Measurements from ENCODE around the gene ARGFX.
"Not testable (repeated sequence)": the region's sequence is repeated elsewhere in the genome, so short reads cannot be mapped to it uniquely, and the experiment has no call there.

The ARGFX gene

DNA sequence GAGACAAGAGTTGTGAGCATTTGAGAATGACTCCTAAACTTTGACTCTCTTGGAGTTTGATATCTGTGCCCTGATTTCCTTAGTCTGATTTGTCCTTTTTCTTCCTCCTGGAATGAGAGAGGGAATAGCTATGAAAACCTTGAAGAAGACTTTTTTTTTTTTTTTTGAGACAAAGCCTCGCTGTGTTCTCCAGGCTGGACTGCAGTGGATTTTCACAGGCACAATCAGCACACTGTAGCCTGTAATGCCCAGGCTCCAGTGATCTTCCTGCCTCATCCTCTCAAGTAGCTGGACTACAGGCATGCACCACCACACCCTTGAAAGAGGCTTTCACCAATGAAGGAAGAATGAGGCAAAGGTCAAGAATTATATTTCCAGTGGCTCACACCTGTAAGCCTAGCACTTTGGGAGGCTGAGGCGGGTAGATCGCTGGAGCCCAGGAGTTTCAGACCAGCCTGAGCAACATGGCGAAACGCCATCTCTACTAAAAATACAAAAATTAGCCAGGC is 10.3 kb upstream of the ARGFX start:
- H3K4me1 ChIP-seq (ENCODE audit: control insufficient read depth, insufficient read depth, low read length, unreplicated experiment): no peaks in the 10 kb centered on the region
- no peak overlapping the region for H3K4me3 ChIP-seq (ENCODE audit: low read depth, low read length)
- H3K79me2 ChIP-seq (ENCODE audit: control insufficient read depth, insufficient read depth, low read length, unreplicated experiment): no peaks in the 10 kb centered on the region
- no peak overlapping the region for H3K27ac ChIP-seq (ENCODE audit: low read depth, low read length)
- H3K36me3 ChIP-seq (ENCODE audit: insufficient read depth, low read length): no peaks in the 10 kb centered on the region
- no peaks in the 10 kb centered on the region for H3K27me3 ChIP-seq (ENCODE audit: insufficient read depth, low read length)
- H2AFZ ChIP-seq (ENCODE audit: low read length, unreplicated experiment): no peak overlapping the region

DNA sequence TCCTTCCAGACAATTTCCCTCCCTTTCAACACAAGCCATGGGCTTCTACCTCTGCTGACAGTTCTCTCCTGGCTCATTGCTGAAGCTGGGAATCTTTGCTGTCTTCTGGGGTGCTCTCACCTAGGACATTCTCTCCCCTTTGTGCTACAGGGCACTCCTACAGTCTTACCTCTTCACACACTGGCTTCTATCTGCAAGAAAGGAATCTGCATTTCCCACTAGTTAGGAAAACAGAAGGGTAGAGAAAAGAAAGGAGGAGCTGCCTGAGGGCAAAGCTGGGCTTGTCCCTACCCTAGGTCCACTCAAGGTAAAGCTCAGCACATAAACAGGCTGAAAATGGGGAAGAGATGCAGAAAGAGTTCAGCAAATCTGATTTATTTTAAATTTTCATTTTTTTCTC is 5.6 kb upstream of the ARGFX start:
- H3K27ac ChIP-seq (ENCODE audit: low read depth, low read length): no peak overlapping the region
- H3K4me1 ChIP-seq (ENCODE audit: control insufficient read depth, insufficient read depth, low read length, unreplicated experiment): no peaks in the 10 kb centered on the region
- H3K36me3 ChIP-seq (ENCODE audit: insufficient read depth, low read length): no peaks in the 10 kb centered on the region
- H3K4me3 ChIP-seq (ENCODE audit: low read depth, low read length): no peak overlapping the region
- no peaks in the 10 kb centered on the region for H3K27me3 ChIP-seq (ENCODE audit: insufficient read depth, low read length)
- H3K79me2 ChIP-seq (ENCODE audit: control insufficient read depth, insufficient read depth, low read length, unreplicated experiment): no peaks in the 10 kb centered on the region
- no peak overlapping the region for H2AFZ ChIP-seq (ENCODE audit: low read length, unreplicated experiment)

DNA sequence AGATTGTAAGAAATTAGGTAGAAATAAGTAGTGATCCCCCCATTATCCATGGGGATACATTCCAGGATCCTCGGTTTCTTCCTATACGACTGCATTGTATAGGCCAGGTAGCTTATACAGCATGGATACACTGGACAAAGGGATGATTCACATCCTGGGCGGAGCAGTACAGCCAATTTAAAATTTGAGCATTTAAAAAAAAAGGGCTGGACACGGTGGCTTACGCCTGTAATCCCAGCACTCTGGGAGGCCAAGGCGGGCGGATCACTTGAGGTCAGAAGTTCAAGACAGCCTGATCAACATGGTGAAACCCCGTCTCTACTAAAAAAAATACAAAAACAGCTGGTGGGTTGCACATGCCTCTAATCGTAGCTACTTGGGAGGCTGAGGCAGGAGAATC is 976 bp upstream of the ARGFX start:
- H3K4me3 ChIP-seq (ENCODE audit: low read depth, low read length): no peak overlapping the region
- no peak overlapping the region for H3K27ac ChIP-seq (ENCODE audit: low read depth, low read length)
- no peaks in the 10 kb centered on the region for H3K27me3 ChIP-seq (ENCODE audit: insufficient read depth, low read length)
- H2AFZ ChIP-seq (ENCODE audit: low read length, unreplicated experiment): no peak overlapping the region
- no peaks in the 10 kb centered on the region for H3K36me3 ChIP-seq (ENCODE audit: insufficient read depth, low read length)
- no peaks in the 10 kb centered on the region for H3K79me2 ChIP-seq (ENCODE audit: control insufficient read depth, insufficient read depth, low read length, unreplicated experiment)
- H3K4me1 ChIP-seq (ENCODE audit: control insufficient read depth, insufficient read depth, low read length, unreplicated experiment): no peaks in the 10 kb centered on the region

DNA sequence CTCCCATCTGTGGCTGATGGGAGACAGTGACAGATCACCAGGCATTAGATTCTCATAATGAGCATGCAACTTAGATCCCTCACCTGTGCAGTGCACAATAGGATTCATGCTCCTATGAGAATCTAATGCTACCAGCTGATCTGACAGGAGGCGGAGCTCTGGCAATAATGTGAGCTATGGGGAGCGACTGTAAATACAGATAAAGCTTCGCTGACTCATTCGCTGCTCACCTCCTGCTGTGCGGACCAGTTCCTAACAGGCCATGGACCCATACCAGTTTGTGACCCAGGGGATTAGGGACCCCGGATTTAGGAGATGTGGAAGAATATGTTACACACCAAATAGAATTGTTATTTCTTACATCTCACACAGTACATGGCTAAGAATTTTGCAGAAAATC is 6.7 kb downstream of the ARGFX start:
- no peaks in the 10 kb centered on the region for H3K79me2 ChIP-seq (ENCODE audit: control insufficient read depth, insufficient read depth, low read length, unreplicated experiment)
- no peak overlapping the region for H2AFZ ChIP-seq (ENCODE audit: low read length, unreplicated experiment)
- no peaks in the 10 kb centered on the region for H3K4me1 ChIP-seq (ENCODE audit: control insufficient read depth, insufficient read depth, low read length, unreplicated experiment)
- H3K27ac ChIP-seq (ENCODE audit: low read depth, low read length): no peak overlapping the region
- H3K27me3 ChIP-seq (ENCODE audit: insufficient read depth, low read length): no peaks in the 10 kb centered on the region
- H3K36me3 ChIP-seq (ENCODE audit: insufficient read depth, low read length): no peaks in the 10 kb centered on the region
- no peak overlapping the region for H3K4me3 ChIP-seq (ENCODE audit: low read depth, low read length)

- Histone ChIP-seq H3K36me3 (ENCODE audit: insufficient read depth, low read length) (no peaks in the 10 kb centered on the region), H3K27ac (ENCODE audit: low read depth, low read length) (no peak overlapping the region), H3K4me1 (ENCODE audit: control insufficient read depth, insufficient read depth, low read length, unreplicated experiment) (no peaks in the 10 kb centered on the region), H3K4me3 (ENCODE audit: low read depth, low read length) (no peak overlapping the region), H3K79me2 (ENCODE audit: control insufficient read depth, insufficient read depth, low read length, unreplicated experiment) (no peaks in the 10 kb centered on the region), H3K27me3 (ENCODE audit: insufficient read depth, low read length) (peaks cover 25% of the 10 kb centered on the region), H2AFZ (ENCODE audit: low read length, unreplicated experiment) (no peak overlapping the region)
These were observed 13.9 kb downstream of the ARGFX start for GRCh38 chr3:121581691-121582090.

GRCh38 chr3:121584418-121584817 is 16.7 kb downstream of the ARGFX start:
- H3K79me2 ChIP-seq (ENCODE audit: control insufficient read depth, insufficient read depth, low read length, unreplicated experiment): no peaks in the 10 kb centered on the region
- H3K27me3 ChIP-seq (ENCODE audit: insufficient read depth, low read length): peaks cover 27% of the 10 kb centered on the region
- no peak overlapping the region for H3K4me3 ChIP-seq (ENCODE audit: low read depth, low read length)
- H3K27ac ChIP-seq (ENCODE audit: low read depth, low read length): no peak overlapping the region
- no peaks in the 10 kb centered on the region for H3K4me1 ChIP-seq (ENCODE audit: control insufficient read depth, insufficient read depth, low read length, unreplicated experiment)
- no peaks in the 10 kb centered on the region for H3K36me3 ChIP-seq (ENCODE audit: insufficient read depth, low read length)
- H2AFZ ChIP-seq (ENCODE audit: low read length, unreplicated experiment): no peak overlapping the region

DNA sequence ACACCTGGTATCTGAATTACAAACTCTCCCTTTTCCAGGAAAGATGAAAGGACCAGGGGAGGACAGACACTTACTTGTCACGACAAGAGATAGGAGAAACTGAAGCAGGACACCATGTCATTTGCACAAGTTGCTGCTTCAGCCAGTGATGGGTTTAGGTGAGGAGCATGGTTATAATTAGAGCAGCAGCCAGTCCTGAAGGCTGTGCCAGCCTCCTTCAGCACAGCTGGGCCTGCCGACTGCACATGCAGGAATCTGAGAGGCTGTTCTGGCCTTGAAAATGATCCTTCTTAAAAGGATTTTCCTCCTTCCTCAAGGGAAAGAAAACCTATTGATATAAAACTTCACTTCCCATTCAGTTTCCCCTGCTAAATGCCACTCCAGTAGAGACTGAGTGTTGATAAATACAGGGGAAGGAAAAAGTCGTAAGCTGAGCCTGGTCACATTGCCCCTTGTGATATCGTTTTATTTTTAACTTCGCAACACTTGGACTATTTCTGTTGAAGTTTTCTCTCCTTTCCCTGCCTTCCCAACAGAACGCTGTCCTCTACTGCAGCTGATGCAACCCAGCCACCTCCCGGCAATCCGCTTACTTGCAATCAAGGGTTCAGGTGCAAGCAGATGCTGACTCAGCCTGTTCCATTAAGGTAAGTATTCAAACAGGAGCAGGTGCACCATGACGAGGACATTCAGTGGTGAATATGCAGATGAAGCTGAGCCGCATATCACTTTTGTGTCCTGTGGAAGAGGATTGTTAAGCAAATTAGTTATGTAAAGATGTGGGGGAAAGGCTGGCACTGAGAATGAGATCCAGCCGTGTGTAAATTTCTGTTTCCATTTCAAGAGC is 25.3 kb downstream of the ARGFX start, which contains the start of gene FBXO40:
Gene FBXO40, plus strand, starts transcription at position 524 of the 847 bp plus-strand sequence. CDS start 27,197 bp downstream, outside the sequence.
- Histone ChIP-seq H3K36me3 (ENCODE audit: insufficient read depth, low read length) (no peaks in the 10 kb centered on the region), H3K4me3 (ENCODE audit: low read depth, low read length) (no peak within 1 kb of the TSS), H3K79me2 (ENCODE audit: control insufficient read depth, insufficient read depth, low read length, unreplicated experiment) (no peaks in the 10 kb centered on the region), H3K27ac (ENCODE audit: low read depth, low read length) (no peak within 1 kb of the TSS), H2AFZ (ENCODE audit: low read length, unreplicated experiment) (no peak within 1 kb of the TSS), H3K27me3 (ENCODE audit: insufficient read depth, low read length) (peaks cover 20% of the 10 kb centered on the region; the same call in 1 of the 2 replicates), H3K4me1 (ENCODE audit: control insufficient read depth, insufficient read depth, low read length, unreplicated experiment) (no peaks in the 10 kb centered on the region)

DNA sequence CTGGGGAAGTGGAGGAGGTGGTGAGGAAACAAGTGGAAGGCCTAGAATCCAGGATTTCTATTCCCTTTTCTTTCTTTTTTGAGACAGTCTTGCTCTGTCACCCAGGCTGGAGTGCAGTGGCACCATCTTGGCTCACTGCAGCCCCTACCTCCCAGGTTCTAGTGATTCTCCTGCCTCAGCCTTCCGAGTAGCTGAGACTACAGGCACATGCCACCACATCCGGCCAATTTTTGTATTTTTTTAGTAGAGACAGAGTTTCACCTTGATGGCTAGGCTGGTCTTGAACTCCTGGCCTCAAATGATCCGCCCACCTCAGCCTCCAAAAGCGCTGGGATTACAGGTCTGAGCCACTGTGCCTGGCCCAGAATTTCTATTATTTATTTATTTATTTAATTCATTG is 26.1 kb downstream of the ARGFX start:
- not testable (repeated sequence) for H3K4me1 ChIP-seq (ENCODE audit: control insufficient read depth, insufficient read depth, low read length, unreplicated experiment); H3K4me3 ChIP-seq (ENCODE audit: low read depth, low read length); H3K27ac ChIP-seq (ENCODE audit: low read depth, low read length); H3K36me3 ChIP-seq (ENCODE audit: insufficient read depth, low read length); H3K79me2 ChIP-seq (ENCODE audit: control insufficient read depth, insufficient read depth, low read length, unreplicated experiment); H2AFZ ChIP-seq (ENCODE audit: low read length, unreplicated experiment)
- peaks cover 20% of the 10 kb centered on the region; the same call in 1 of the 2 replicates for H3K27me3 ChIP-seq (ENCODE audit: insufficient read depth, low read length)

- no peaks in the 10 kb centered on the region for H3K36me3 ChIP-seq (ENCODE audit: insufficient read depth, low read length)
These were observed 27.1 kb downstream of the ARGFX start for GRCh38 chr3:121594850-121595249.

DNA sequence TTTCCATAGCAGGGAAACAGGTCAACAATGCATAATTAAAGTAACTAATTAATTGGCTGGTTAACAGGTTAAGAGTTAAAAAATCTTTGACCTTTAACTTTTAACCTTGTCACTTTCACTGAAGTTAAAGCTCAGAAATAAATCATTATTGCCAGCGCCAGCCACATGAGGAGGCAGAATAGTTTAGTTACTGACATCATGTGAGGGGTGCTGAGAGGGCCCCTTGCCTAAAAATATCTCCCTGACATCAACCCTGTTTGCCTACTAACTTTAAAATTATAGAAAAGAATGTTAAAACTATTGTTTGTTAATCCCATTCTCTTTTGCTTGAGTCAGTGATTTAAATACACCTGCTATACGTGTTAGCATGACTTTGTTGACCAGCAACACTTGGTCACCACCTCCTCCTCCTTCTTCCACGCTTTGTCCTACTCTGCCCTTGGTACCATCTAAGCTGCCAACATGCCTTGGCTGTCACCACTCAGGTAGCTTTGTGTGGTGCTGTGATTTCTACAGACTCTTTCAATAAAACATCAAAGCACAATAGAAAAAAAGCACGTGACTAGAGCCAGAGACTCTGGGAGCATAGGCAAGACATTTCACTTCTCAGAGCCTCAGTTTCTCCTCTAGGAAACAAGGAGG is 28.1 kb downstream of the ARGFX start:
- Histone ChIP-seq H2AFZ (ENCODE audit: low read length, unreplicated experiment) (no peak overlapping the region), H3K27ac (ENCODE audit: low read depth, low read length) (no peak overlapping the region), H3K27me3 (ENCODE audit: insufficient read depth, low read length) (peaks cover 17% of the 10 kb centered on the region; the same call in 1 of the 2 replicates)

More at GRCh38 chr3:121594850-121595249, 27.1 kb downstream of the ARGFX start:
- Histone ChIP-seq H3K79me2 (ENCODE audit: control insufficient read depth, insufficient read depth, low read length, unreplicated experiment) (no peaks in the 10 kb centered on the region), H3K4me3 (ENCODE audit: low read depth, low read length) (no peak overlapping the region), H2AFZ (ENCODE audit: low read length, unreplicated experiment) (no peak overlapping the region), H3K27ac (ENCODE audit: low read depth, low read length) (no peak overlapping the region), H3K27me3 (ENCODE audit: insufficient read depth, low read length) (peaks cover 20% of the 10 kb centered on the region; the same call in 1 of the 2 replicates), H3K4me1 (ENCODE audit: control insufficient read depth, insufficient read depth, low read length, unreplicated experiment) (no peaks in the 10 kb centered on the region)

More for the DNA sequence above, 28.1 kb downstream of the ARGFX start:
- Histone ChIP-seq H3K4me3 (ENCODE audit: low read depth, low read length) (no peak overlapping the region), H3K36me3 (ENCODE audit: insufficient read depth, low read length) (no peaks in the 10 kb centered on the region), H3K79me2 (ENCODE audit: control insufficient read depth, insufficient read depth, low read length, unreplicated experiment) (no peaks in the 10 kb centered on the region), H3K4me1 (ENCODE audit: control insufficient read depth, insufficient read depth, low read length, unreplicated experiment) (no peaks in the 10 kb centered on the region)
